Mucosa of rectum (tissue), 2 donors: ENCODE results near the gene SCRT2.
"Not testable (repeated sequence)": the region's sequence is repeated elsewhere in the genome, so short reads cannot be mapped to it uniquely, and the experiment has no call there.

Experiments
- H3K27ac ChIP-seq, 2 donors: one replicate each; pipeline ENCODE4 v1.7.0; 2013; ENCODE audit warnings: inconsistent platforms in 2 of 2, low read depth in 2 of 2, low read length in 2 of 2
- H3K27me3 ChIP-seq, 2 donors: one replicate each; pipeline ENCODE4 v1.7.0; 2013; ENCODE audit warnings: low read length in 2 of 2; ENCODE audit not compliant: control insufficient read depth in 2 of 2, insufficient read depth in 2 of 2
- H3K36me3 ChIP-seq, 2 donors: one replicate each; pipeline ENCODE4 v1.7.0; 2013; ENCODE audit warnings: low read length in 2 of 2; ENCODE audit not compliant: control insufficient read depth in 2 of 2, insufficient read depth in 2 of 2
- H3K4me1 ChIP-seq, 2 donors: one replicate each; pipeline ENCODE4 v1.7.0; 2013; ENCODE audit warnings: low read length in 2 of 2, mild to moderate bottlenecking in 1 of 2; ENCODE audit not compliant: control insufficient read depth in 2 of 2, insufficient read depth in 2 of 2
- H3K4me3 ChIP-seq, 2 donors: one replicate each; pipeline ENCODE4 v1.7.0; 2013; ENCODE audit warnings: low read length in 2 of 2
- H3K9ac ChIP-seq, 2 donors: one replicate each; pipeline ENCODE4 v1.7.0; 2013; ENCODE audit warnings: low read length in 2 of 2, low read depth in 1 of 2, mild to moderate bottlenecking in 1 of 2
- H3K9me3 ChIP-seq, 2 donors: one replicate each; pipeline ENCODE4 v1.7.0; 2013; ENCODE audit warnings: low read length in 2 of 2; ENCODE audit not compliant: control insufficient read depth in 2 of 2
- donor health status: healthy.
- donor health status: Normal muscosa, but diverticular disease.

Gene SCRT2

GRCh38 chr20:701401-702129, 26.0 kb upstream of the SCRT2 start:
- Histone ChIP-seq H3K4me1 (no peaks in the 10 kb centered on the region), H3K36me3 (no peaks in the 10 kb centered on the region), H3K27ac (no peak overlapping the region), H3K4me3 (no peak overlapping the region), H3K27me3 (peaks cover 0 to 3% of the 10 kb centered on the region in 2 donors), H3K9ac (no peak overlapping the region), H3K9me3 (no peaks in the 10 kb centered on the region)

- Histone ChIP-seq H3K9me3 (no peaks in the 10 kb centered on the region), H3K27ac (no peak overlapping the region), H3K36me3 (no peaks in the 10 kb centered on the region), H3K4me3 (no peak overlapping the region), H3K9ac (no peak overlapping the region), H3K27me3 (peaks cover 0 to 3% of the 10 kb centered on the region in 2 donors), H3K4me1 (no peaks in the 10 kb centered on the region)
Observed at GRCh38 chr20:699811-700338, 24.3 kb upstream of the SCRT2 start.

GRCh38 chr20:699342-699741, 23.7 kb upstream of the SCRT2 start:
- Histone ChIP-seq H3K9me3 (no peaks in the 10 kb centered on the region), H3K9ac (no peak overlapping the region), H3K4me1 (no peaks in the 10 kb centered on the region), H3K27ac (no peak overlapping the region), H3K27me3 (peaks cover 0 to 3% of the 10 kb centered on the region in 2 donors), H3K36me3 (no peaks in the 10 kb centered on the region), H3K4me3 (no peak overlapping the region)

GRCh38 chr20:698276-698675, 22.7 kb upstream of the SCRT2 start:
- peaks cover 0 to 3% of the 10 kb centered on the region in 2 donors for H3K27me3 ChIP-seq
- no peaks in the 10 kb centered on the region for H3K36me3 ChIP-seq
- H3K4me1 ChIP-seq = no peaks in the 10 kb centered on the region
- H3K4me3 ChIP-seq = no peak overlapping the region
- H3K27ac ChIP-seq = no peak overlapping the region
- H3K9me3 ChIP-seq = no peaks in the 10 kb centered on the region
- H3K9ac ChIP-seq = no peak overlapping the region

GRCh38 chr20:697826-698225, 22.2 kb upstream of the SCRT2 start:
- Histone ChIP-seq H3K27ac (no peak overlapping the region), H3K9ac (no peak overlapping the region), H3K4me1 (no peaks in the 10 kb centered on the region), H3K9me3 (no peaks in the 10 kb centered on the region), H3K27me3 (peaks cover 2 to 3% of the 10 kb centered on the region in 2 donors), H3K36me3 (no peaks in the 10 kb centered on the region), H3K4me3 (no peak overlapping the region)

GRCh38 chr20:695165-695866, 19.7 kb upstream of the SCRT2 start:
- H3K9ac ChIP-seq = no peak overlapping the region
- no peaks in the 10 kb centered on the region for H3K36me3 ChIP-seq
- H3K4me1 ChIP-seq = no peaks in the 10 kb centered on the region
- H3K27me3 ChIP-seq = peaks cover 2% of the 10 kb centered on the region in 2 donors
- H3K4me3 ChIP-seq = no peak overlapping the region
- H3K27ac ChIP-seq = no peak overlapping the region
- H3K9me3 ChIP-seq = no peaks in the 10 kb centered on the region

- H3K4me3 ChIP-seq = no peak overlapping the region
- H3K27me3 ChIP-seq = peaks cover 0 to 2% of the 10 kb centered on the region in 2 donors
- H3K9ac ChIP-seq = no peak overlapping the region
- H3K36me3 ChIP-seq = no peaks in the 10 kb centered on the region
- no peak overlapping the region for H3K27ac ChIP-seq
- no peaks in the 10 kb centered on the region for H3K4me1 ChIP-seq
- no peaks in the 10 kb centered on the region for H3K9me3 ChIP-seq
Observed at GRCh38 chr20:694496-694895, 18.9 kb upstream of the SCRT2 start.

- H3K27ac ChIP-seq, H3K36me3 ChIP-seq, H3K9me3 ChIP-seq, H3K4me3 ChIP-seq, H3K27me3 ChIP-seq, H3K4me1 ChIP-seq, H3K9ac ChIP-seq: not testable (repeated sequence)
Observed at GRCh38 chr20:693786-694185, 18.2 kb upstream of the SCRT2 start.

GRCh38 chr20:692044-692443, 16.4 kb upstream of the SCRT2 start:
- Histone ChIP-seq H3K4me1 (no peaks in the 10 kb centered on the region), H3K27ac (no peak overlapping the region), H3K4me3 (no peak overlapping the region), H3K27me3 (peaks cover 0 to 8% of the 10 kb centered on the region in 2 donors), H3K9ac (no peak overlapping the region), H3K36me3 (no peaks in the 10 kb centered on the region), H3K9me3 (no peaks in the 10 kb centered on the region)

- Histone ChIP-seq H3K4me3 (no peak overlapping the region), H3K36me3 (no peaks in the 10 kb centered on the region), H3K4me1 (no peaks in the 10 kb centered on the region), H3K9ac (no peak overlapping the region), H3K27me3 (peaks cover 0 to 11% of the 10 kb centered on the region in 2 donors), H3K9me3 (no peaks in the 10 kb centered on the region), H3K27ac (no peak overlapping the region)
Observed at GRCh38 chr20:689947-690346, 14.3 kb upstream of the SCRT2 start.
